Endothelial cell of umbilical vein (primary cell): ENCODE data around the gene IL1R2.

Source experiments
- EZH2 ChIP-seq: IDR thresholded peaks from 2 replicates; pipeline ENCODE4 v1.6.1; 2012; ENCODE audit warnings: borderline replicate concordance, low read depth, mild to moderate bottlenecking, moderate library complexity, low read length, inconsistent platforms; ENCODE audit not compliant: severe bottlenecking
- JUN ChIP-seq: IDR thresholded peaks from 2 replicates; pipeline ENCODE4 v1.6.1; 2011; ENCODE audit warnings: borderline replicate concordance, low read depth; ENCODE audit not compliant: insufficient read length, insufficient read depth
- MYC ChIP-seq: IDR thresholded peaks from one replicate; pipeline ENCODE4 v1.6.1; 2011; ENCODE audit warnings: mild to moderate bottlenecking, low read depth, low read length
- POLR2A ChIP-seq: IDR thresholded peaks from 2 replicates; pipeline ENCODE4 v1.6.1; 2012; ENCODE audit warnings: low read depth, mild to moderate bottlenecking, control low read depth, low read length
- POLR2AphosphoS5 ChIP-seq: IDR thresholded peaks from 2 replicates; pipeline ENCODE4 v1.6.1; 2012; ENCODE audit warnings: low read depth, mild to moderate bottlenecking, control low read depth, low read length, moderate library complexity; ENCODE audit not compliant: insufficient read depth
- TF ChIP-seq, protein P1 (sequence below), 2 donors: IDR thresholded peaks; 1 replicate in 1 of 2; 2 replicates in 1 of 2; pipeline ENCODE4 v1.5.1; 2011; ENCODE audit warnings: low read length in 2 of 2, mild to moderate bottlenecking in 2 of 2, moderate library complexity in 2 of 2, control low read depth in 1 of 2, inconsistent platforms in 1 of 2, low read depth in 1 of 2; ENCODE audit not compliant: insufficient read depth in 1 of 2; ENCODE audit errors: extremely low read depth in 1 of 2
- TF ChIP-seq, protein P2 (sequence below): IDR thresholded peaks from 2 replicates; pipeline ENCODE4 v1.6.1; 2011; ENCODE audit not compliant: insufficient read depth, insufficient read length

DNA sequence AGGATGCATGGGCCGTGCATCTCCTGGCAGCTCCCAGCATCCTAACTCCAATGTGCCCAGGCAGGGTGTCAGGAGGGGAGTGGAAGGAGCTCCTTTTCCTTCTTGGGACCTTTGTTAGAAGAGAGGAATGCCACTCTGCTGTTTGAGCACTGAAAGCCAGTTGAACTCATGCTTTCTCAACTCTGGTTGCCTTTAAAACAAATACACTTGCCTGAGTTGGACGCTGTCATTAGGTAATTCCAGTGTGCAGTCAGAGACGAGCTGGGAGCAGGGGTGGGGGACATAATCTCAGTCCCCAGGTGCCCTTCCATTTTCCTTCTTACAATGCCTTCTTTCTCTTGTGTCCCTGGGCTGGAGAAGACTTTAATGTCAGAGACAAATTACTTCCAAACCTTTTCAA lies 44.4 kb upstream of the IL1R2 start:
- TF ChIP-seq, protein P1, sequence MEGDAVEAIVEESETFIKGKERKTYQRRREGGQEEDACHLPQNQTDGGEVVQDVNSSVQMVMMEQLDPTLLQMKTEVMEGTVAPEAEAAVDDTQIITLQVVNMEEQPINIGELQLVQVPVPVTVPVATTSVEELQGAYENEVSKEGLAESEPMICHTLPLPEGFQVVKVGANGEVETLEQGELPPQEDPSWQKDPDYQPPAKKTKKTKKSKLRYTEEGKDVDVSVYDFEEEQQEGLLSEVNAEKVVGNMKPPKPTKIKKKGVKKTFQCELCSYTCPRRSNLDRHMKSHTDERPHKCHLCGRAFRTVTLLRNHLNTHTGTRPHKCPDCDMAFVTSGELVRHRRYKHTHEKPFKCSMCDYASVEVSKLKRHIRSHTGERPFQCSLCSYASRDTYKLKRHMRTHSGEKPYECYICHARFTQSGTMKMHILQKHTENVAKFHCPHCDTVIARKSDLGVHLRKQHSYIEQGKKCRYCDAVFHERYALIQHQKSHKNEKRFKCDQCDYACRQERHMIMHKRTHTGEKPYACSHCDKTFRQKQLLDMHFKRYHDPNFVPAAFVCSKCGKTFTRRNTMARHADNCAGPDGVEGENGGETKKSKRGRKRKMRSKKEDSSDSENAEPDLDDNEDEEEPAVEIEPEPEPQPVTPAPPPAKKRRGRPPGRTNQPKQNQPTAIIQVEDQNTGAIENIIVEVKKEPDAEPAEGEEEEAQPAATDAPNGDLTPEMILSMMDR (IDR thresholded peaks at IDR 0.05; ENCODE audit: extremely low read depth in 1 of 2, insufficient read depth in 1 of 2, low read depth in 1 of 2, low read length in 2 of 2): no peak
- no peak for TF ChIP-seq MYC
- TF ChIP-seq, protein P2, sequence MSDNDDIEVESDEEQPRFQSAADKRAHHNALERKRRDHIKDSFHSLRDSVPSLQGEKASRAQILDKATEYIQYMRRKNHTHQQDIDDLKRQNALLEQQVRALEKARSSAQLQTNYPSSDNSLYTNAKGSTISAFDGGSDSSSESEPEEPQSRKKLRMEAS: no peak
- no peak for TF ChIP-seq POLR2A
- no peak for TF ChIP-seq POLR2AphosphoS5
- TF ChIP-seq EZH2: no peak
- no peak for TF ChIP-seq JUN
